Esophagus mucosa (tissue), 1 donor: ENCODE measurements around the gene BTBD16. TPM values are rescaled to one million over a fixed set of nuclear protein-coding genes. Genes with fewer than 3 reads are reported as not detected.

Experiments
- ATAC-seq: fragments of 200-7000 bp; cut with Tn5 transposase; one replicate; pipeline ENCODE4 v1.9.1; 2020
- total RNA-seq: library from RNA; stranded (reverse); gene quantifications from one replicate; pipeline ENCODE4 v1.2.4, GENCODE V29; 2023
- donor health status: DM: yes; HTN: yes; CAD: no.

Gene BTBD16
- total RNA-seq, 1 donor from 2014 or later: 0.16 TPM

DNA sequence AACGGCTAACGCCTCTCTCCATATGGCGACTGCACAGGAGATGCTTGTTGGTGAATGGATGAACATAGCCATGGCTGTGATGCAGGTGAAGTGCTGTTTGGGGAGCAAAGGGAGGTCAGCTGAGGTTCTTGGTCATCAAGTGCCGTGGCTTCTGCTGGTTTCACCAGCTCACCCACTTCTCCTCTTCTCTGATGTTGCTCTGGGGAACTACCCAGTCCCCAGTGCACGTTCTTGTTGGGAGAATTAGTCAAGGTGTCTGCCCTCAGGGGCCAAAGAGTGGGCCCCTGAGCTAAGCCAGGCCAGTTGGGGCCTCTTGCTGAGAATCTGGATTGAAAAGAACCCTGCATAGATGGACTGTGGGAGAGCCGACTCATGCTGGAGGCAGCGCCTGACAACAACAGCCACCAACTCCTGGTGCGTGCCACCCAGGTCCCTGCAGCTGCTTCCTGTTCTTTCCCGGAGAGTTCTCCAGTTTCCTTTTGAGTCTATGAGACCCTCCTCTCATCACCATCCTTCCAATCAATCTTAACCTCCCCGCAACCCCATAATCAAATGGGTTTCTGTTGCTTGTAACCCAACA lies 3.0 kb downstream of the BTBD16 start:
- ATAC-seq: no peak

DNA sequence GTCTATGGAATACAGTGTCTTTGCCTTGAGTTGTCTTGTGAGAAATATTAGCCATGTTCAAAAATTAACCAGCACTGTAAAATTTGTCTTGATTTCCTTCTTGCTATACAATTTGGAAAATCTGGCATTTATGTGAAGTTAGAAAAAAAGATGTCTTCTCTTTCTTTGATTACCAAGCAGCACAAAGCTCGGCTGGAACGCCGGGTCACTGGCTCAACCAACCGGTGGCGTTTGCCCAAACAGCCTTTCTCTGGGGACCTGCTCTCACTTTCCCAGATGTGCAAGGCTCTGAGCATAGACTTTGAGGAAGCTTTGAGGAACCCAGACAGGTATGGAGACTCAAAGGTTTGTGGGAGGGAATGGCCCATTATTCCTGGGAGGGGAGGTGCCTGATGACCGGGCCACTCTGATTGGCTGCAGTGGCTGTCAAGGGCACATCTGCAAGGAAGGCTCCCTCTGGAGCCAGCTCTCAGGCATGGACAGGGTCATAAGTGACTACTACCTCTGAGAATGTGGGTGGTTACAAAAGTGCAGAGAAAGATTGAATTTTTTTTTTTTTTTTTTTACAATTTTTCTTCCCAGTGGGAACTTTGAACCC lies 5.6 kb downstream of the BTBD16 start:
- peak; percentile 31 for ATAC-seq

DNA sequence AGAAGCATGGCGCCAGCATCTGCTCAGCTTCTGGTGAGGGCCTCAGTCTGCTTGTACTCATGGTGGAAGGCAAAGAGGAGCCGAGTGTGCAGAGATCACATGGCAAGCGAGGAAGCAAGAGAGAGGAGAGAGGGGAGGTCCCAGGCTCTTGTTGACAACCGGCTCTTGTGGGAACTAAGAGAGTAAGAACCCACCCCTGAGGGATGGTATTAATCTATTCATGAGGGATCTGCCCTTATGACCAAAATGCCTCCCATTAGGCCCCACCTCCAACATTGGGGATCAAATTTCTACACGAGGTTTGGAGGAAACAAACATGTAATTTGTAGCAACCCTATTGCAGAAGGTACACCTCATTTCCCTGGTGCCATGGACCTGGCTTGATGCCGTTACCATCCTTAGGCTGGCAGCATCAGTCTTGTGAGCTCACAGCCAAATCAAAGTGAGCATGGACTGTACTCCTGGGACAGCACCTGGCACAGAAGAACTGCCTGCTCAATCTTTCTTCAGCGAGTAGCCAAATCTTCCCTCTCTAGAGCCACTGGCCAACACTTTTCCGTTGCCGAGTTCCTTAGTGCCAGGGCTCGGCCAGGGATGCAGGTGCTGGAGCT lies 6.5 kb downstream of the BTBD16 start:
- ATAC-seq: no peak

DNA sequence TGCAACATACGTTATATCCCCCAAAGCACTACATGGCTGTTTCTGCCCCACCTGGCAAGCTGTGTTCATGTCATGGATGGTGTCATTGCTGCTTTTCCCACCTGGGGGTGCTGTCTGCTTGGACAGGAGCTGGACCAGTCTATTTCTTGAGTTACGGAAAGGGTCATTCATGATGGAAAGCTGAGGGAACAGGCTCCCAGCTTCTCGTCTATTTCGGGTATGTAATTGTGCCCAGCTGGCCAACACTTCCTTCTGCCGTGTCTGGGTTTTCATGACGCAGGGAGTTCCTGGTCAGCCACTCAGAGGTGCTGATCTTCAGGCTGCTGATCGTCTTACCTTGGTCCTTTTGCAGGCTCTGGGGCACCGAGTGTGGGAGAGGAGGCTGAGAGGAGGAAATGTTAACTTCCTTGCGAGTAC lies 8.6 kb downstream of the BTBD16 start:
- peak; percentile 66 for ATAC-seq

DNA sequence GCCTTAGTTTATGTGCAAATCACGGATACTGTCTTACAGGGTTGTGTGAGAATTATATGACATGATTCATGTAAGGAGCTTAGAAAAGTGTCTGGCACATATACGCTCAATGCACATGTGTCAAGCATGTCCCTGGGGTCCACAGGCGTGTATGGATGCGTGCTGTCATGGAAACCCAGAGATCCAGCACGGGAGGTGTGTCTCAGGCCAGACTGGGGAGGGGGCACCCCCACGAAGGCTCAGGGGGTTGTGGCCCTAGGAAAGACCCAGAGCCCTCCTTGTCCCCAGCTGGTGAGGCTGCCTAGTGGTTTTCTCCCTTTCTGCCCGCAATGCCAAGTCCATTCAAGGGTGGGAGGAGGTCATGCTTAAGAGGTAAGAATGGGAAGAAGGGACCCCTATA lies 9.1 kb downstream of the BTBD16 start:
- ATAC-seq: no peak

DNA sequence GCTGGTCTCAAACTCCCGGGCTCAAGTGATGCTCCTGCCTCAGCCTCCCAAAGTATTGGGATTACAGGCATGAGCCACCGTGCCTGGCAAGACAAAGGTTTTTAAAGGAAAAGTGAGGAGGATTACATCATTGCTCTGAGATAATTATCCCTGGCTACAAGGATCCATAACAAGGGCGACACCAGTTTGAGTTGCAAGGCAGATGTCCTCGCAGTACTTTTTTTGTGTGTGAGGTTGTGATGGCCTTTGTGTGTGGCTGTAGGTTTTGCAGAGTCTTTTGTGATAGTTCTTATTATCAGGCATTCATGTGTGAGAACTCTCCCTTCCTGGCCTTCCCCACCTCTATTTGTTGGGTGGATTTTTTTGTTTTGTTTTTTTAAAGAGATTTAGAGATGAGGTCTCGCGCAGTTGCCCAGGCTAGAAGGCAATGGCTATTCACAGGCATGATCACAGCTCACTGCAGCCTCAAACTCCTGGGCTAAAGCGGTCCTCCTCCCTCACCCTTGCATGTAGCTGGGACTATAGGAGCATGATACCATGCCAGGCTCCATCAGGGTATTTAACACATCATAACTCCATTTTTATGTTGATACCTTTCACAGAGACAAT lies 10.0 kb downstream of the BTBD16 start:
- ATAC-seq: no peak

DNA sequence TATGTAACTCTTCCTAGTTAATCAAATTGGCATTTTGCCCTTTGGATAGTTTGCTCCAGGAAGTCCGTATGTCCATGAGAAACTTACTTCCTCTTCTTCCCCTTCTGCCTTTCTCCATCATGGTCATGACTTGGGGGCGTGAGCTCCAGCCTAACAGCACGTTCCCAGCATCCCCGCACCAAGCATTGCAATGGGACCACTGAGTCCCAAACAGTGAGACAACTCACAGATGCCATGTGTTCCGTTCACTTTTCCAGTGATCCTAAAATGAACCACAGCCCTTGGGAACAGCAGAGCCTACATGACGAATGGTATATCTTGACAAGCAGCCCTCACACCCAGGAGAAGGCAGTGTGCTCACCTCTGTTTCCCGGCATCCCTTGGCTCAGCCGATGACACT lies 10.7 kb downstream of the BTBD16 start:
- ATAC-seq: no peak

DNA sequence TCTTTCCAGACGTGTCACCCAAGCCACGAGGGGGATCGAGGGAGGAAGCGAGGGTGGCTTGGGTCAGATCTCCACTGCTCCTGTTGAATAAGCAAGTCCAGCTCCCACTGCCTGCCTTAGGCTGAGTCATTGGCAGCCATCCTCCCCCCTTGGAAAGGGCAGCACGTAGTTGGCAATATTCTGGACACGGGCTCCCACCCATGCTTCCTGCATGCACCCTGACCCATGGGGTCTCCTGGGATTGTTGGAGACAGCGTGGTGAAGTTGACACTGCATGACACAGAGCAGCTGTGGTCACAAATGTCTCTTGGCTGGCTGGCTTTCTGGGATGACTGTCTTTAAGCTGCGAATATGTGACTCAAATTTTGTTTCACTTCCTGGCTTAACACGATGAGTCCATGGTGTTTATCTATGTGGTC lies 11.2 kb downstream of the BTBD16 start:
- no peak for ATAC-seq

DNA sequence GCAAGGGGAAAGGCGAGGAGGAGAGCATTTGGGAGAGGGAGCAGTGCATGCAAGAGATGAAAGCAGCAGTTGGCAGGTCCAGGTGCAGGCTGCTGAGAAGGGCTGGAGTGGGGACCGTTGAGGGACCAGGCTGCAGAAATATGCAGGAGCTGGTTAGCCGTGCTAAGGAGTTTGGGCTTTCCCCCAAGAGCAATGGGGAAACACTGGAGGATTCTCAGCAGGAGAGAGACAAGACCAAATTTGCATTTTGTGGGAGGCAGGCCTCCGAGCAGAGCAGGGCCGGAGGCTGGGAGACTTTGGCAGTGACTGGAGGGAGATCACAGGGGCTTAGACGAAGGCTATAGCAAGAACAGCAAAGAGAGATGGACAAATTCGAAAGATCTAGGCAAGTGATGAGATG lies 11.8 kb downstream of the BTBD16 start:
- no peak for ATAC-seq

DNA sequence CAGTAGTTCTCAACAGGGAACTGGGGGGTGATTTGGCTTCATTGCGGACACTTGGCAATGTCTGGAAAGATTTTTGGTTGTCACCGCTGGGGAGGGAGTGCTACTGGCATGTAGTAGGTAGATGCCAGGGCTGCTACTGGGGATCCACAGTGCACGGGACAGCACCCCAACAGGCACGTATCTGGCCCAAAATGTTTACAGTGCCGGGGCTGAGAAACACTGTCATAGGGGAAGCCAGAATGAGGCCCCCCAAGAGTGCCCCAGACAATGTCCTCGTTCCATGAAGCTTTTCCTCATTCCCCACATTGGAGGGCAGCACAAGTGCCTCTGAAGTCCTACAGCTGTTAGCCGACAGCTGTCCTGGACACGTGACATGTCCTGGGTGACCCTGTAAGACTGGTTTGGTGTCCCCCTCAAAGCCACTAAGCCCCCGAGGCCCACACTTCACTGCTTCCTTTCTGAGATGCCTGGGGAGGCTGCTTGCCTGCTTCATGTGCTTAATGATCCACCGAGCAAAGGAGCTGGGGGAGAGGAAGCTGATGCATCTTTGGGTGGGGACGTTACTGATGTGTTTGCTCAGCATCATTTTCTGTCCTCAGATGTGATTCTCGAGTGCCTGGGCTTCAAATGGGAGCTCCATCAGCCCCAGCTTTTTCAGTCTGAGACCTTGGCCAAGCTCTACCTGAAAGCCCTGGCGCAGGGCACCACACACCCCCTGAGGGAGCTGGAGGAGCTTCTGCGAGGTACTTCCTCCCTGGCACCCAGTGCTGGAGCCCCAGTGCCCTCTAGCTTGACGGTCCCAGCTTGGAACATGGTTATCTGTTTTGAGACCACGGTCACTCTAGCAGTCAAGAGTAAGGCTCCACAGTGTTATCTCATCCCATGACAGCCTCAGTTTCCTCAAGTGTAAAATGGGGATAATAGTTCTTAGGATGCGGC lies 14.7 kb downstream of the BTBD16 start:
- no peak for ATAC-seq

DNA sequence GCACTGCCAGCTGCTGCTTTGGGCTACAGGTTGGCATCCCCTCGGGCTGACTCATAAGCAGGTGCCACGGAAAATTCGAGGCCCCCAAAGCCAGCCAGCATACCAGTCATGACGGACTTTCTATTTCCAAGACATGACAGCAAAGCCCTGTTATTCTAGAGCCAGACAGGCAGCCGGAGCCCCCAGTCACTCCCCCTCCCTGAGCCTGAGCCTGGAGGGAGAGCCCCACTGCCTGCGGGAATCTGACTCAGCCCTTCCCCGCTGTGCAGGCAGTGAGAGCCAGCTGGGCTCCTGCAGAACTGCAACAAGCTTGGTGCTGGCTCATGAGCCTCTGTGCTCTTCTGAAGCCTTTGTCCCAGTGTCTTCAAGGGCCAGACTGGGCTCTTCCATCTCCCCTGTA lies 15.8 kb downstream of the BTBD16 start:
- peak; percentile 63 for ATAC-seq

DNA sequence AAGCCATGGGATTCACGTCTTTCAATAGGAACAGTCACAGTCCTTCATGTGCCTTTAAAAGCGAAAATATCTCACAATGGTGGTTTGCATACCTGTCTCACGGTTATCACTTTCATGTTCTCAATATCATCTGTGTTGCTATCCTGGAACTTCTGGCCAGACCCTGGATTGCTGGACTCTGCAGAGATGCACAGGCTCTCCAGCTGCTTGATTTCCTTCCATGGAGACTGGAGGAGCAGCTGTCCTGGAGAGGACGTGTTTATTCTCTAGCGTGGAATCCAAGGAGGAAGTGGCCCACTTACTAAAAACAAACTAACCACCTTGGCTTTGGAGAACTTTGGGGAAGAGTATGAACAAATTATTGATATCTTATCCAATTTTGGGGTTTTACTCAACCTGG lies 16.5 kb downstream of the BTBD16 start:
- ATAC-seq: no peak

DNA sequence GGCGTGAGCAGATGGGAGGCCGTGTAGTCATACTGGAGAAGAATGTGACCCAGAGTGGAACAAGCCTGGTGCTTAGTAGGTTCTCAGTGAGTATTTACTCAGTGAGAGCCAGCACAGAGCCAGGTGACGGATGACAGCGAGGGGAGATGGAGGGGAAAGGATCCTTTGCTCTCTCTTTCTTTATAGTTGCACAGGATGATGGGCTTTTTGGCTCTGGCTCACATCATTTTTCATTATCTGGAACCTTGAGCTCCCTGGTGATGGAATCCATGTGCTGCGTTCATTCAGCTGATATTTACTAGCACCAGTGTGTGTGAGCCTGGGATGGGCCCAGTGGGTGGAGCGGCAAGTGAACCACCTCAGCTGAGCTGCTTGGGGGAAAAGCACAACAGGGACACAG lies 17.2 kb downstream of the BTBD16 start:
- ATAC-seq: no peak

DNA sequence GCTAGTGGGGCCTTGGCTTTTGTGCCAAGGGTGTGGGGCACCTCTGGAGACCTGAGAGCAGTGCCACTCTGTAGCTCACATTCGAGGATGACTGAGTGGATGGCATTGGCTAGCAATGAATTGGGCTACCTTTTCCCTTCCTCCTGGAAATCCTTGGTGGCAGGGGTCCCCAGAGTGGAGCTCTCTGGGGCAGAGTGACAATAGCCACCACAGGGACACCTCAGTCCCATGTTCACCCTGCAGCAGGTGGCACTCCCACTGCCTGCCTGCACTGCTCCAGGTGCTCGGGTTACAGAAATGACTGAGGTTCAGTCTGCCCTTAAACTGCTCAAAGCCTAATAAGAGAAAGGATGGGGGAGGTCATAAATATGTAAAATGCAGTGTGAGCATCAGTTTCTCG lies 17.8 kb downstream of the BTBD16 start:
- ATAC-seq: no peak

DNA sequence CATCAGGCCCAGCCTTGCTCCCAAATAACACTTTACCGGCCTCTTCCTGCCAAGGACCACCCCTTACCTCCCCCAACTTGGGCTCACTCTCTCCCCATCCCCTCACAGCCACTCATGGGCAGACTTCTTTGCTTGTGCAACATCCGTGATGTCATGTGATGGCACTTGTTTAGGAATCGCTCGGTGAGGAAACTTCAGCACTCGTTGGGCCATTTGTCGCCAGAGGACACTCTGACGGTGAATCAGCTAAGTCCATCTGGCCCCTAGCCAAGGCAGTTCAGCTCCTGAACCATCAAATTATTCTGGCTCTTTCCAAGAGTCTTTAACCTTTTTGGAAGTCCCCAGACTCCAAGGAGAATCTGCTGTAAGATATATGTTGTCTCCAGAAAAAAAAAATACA lies 19.2 kb downstream of the BTBD16 start:
- ATAC-seq: no peak

DNA sequence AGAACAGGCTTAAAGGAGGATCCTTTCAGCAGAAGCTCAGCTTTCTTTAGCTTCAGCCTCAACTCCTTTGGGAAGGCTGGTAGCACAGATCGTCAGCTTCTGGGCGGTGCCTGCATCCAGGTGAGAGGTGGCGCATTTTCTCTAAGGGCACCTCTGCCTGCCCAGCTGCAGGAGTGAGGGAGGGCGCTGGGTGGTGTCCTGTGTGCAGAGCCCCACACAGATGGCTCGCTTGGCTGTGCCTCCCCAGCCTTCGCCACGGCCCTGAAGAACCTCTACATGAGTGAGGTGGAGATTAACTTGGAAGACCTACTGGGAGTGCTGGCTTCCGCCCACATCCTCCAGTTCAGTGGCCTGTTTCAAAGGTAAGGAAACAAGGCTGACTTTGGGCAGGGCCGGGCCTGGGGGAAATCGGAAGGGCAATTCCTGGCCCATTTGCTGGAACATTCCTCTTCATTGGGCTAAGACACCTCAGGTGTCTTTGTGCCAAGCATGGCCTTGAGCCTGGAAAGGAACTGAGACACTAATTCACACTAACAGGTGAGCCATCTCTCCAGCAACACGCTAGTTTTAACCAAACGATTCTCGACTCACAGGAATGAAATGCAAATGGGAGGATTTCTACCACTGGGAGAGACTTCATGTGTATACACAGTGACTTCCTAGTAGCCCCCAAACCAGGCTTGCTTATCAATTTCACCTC lies 19.9 kb downstream of the BTBD16 start:
- no peak for ATAC-seq

DNA sequence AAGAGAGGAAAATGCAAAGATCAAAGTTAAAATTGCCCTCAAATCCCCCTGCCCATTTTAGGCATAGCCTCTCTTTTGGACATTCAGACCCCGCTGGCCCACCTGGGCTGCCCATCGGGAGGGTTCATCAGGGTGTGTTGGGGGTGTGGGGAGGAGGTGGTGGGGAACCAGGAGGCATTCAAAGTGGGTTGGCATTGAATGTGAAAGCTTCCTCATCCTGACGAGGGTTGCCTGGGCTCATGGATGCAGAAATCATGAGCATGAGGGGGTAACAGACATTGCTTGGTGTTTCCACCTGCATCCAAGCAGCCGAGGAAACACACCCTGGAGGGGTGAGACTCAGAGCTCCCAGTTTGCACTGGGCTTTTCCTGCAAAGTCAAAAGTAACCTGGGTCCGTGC lies 20.6 kb downstream of the BTBD16 start:
- ATAC-seq: no peak

DNA sequence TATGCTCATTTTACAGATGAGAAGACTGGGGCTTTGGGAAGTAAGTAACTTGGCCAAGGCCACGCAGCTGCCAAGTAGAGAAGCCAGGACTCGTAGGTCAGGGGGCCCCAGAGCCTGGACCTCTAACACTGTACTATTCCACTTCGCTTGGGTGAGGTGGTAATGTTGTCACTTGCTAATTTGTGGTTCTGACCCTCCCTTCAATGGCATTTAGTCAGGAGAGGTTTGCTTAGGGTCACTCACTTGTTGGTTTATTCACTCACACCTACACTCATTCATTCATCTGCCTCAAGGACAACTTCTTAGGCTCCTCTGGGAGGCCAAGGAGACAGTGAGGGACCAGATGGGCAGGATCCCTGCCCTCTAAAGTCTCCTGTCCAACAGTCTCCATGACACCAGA lies 21.3 kb downstream of the BTBD16 start:
- no peak for ATAC-seq

DNA sequence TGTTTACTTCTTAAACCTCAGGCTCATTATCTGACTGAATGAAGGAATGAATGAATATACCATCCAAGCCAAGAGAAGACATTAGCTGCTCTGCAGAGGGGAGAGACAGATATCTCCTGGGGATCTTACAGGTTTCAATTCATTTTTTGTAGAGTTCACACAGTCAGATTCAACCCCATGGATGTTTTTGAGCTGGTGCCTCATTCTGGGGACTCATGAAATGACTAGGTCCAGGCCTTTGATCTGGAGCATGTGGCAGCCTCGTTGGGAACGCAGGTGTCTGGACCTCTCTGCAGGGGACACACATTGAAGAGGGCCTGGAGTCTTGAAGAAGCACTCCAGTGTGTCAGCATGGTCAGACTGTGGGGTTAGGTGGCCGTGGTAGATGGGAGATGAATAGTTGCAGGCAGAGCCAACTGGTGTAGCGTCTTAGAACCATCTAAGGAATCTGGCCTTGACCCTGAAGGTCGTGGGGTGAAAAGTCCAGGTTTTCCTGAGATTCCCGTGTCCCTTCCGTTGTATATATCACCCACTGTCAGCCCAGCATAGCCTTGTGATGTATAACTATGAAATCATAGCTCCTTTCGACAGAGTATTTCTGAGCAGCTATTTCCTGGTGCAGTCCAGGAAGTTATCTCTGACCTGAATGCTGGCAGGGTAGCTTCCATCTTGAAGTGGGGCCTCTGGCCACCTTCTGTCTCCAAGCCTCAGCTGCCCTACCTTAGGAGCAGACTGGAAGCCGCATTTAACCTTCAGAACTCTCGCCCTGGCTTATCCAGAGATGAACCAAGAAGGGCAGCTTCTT lies 22.3 kb downstream of the BTBD16 start:
- ATAC-seq: peak; percentile 52

DNA sequence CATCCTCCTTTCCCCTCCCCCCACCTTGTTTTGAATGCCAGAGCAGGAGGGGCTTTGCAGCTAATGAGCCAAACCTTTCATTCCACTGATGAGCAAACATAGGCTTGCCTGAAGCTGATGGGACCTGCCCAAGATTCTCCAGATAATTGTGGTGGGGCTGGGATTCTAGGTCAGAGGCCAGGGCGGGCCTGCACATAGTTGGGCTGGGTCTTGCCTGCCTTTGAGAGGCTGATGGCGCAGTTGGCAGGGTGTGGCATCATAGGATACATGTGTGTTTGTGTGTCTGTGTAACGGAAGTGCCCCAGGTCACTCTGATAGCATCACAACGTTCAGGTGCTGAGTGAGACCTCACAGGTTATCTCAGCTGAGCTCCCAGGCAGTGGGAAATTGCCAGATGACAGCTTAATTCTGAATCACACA lies 22.9 kb downstream of the BTBD16 start:
- peak; percentile 83 for ATAC-seq
